ENCODE results near the gene MCHR2.

The MCHR2 gene

GRCh38 chr6:99960027-99960426 lies 34.0 kb downstream of the MCHR2 start:
- FAIRE-seq (no peak), DNase-seq (ENCODE audit: insufficient read length, low spot score) (no peak)
- TF ChIP-seq CTCF (IDR thresholded peaks at IDR 0.05; ENCODE audit: insufficient read depth, missing control alignments): no peak

DNA sequence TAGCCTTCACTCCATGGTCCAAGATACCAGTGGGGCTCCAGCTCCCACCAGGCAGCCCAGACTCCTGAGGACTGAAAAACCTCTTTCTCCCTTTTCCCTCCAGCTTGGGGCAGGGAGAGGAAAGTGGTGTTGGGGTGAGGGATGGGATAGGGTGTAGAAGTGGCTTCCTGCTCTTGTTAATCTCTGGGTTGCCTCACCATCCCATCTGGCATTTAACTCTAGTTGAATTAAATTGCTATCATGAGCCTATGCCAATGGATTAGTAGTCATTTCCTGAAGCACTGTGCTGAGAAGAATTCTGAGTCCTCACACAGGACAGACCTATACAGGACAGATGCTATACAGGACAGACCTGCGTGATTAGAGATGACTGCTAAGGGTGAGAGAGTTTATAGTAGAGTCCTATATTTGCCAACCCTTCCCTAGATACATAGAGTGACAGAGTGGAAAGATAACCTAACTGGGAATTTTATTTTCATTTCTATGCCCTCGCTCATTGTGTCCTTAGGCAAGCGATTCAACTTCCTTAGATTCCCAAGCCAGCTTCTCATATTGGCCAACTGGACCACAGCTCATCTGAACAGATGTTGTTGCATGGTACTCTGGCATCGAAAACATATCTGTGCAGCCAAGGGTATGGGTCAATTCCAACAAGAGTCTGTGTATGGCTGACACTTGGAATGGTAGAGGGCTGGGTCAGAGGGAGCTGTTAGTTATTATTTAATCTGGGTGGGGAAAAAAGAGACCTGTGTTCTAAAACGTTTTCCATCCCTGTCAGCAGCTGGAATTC lies 42.8 kb downstream of the MCHR2 start:
- FAIRE-seq: no peak
- TF ChIP-seq CTCF (IDR thresholded peaks at IDR 0.05; ENCODE audit: insufficient read depth, missing control alignments): no peak
- no peak for DNase-seq (ENCODE audit: insufficient read length, low spot score)

DNA sequence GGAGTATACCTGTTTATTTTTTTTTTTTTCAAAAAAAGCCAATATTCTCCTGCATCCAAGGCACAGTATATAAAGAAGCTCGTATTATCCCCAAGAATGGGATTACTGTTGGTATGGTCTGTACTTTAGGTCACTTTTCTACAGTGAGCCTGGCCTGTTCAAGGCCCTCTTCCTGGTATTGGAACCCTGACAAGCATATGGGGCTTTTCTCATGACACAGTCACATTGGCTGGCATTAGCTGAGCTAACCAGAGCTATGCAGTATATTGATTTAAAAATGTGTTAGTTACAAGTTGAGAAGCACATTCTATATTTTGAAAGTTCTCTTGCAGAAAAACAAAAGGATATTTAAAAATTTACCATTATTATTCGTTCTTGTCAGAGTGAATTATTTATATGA lies 48.0 kb downstream of the MCHR2 start:
- FAIRE-seq: no peak
- DNase-seq (ENCODE audit: insufficient read length, low spot score): no peak
- TF ChIP-seq CTCF (IDR thresholded peaks at IDR 0.05; ENCODE audit: insufficient read depth, missing control alignments): no peak

- no peak for FAIRE-seq
- DNase-seq (ENCODE audit: insufficient read length, low spot score): no peak
- no peak for TF ChIP-seq CTCF (IDR thresholded peaks at IDR 0.05; ENCODE audit: insufficient read depth, missing control alignments)
These were observed 50.2 kb downstream of the MCHR2 start for GRCh38 chr6:99943846-99944245.

DNA sequence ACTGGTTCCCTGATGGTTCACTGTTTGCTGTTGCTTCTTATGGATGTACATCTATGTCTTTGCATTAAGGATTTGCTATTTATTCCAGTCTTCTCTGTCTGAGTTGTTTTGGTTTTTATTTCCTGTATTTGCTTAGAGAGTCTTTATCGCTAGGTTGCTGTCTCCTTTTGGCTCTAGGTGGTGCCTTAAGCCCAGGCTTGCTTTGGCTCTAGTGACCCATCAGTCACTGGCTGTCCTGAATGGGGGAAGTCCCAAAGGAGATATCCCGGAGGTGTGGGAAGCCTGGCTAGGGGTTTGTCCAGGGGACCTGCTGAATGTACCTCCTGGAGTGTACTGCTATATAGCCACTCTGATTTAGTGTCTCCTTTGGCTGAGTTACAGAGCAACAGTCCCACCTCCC lies 53.4 kb downstream of the MCHR2 start:
- no peak for DNase-seq (ENCODE audit: insufficient read length, low spot score)
- no peak for FAIRE-seq
- TF ChIP-seq CTCF (IDR thresholded peaks at IDR 0.05; ENCODE audit: insufficient read depth, missing control alignments): no peak

DNA sequence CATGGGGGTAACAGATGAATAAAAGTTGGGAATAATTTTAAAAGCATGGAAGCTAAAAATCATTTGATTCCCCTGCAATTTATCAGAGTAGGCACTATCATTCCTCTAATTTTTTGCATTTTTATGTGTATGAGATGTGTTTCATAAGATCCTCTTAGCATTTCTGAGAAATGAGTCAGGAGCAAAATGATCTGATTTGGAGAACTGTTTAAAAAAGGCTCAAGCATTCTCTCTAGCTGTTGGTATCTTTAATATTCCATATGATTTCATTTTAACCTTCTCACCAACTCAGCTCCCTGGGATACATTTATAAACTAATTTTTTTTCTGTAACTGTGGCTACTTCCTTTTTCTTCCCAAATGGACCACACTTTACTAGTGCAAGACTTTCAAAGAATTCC lies 60.9 kb downstream of the MCHR2 start:
- no peak for DNase-seq (ENCODE audit: insufficient read length, low spot score)
- FAIRE-seq: no peak
- TF ChIP-seq CTCF (IDR thresholded peaks at IDR 0.05; ENCODE audit: insufficient read depth, missing control alignments): no peak

- DNase-seq (ENCODE audit: insufficient read length, low spot score): no peak
- no peak for TF ChIP-seq CTCF (IDR thresholded peaks at IDR 0.05; ENCODE audit: insufficient read depth, missing control alignments)
- FAIRE-seq: no peak
These were observed 81.4 kb downstream of the MCHR2 start for GRCh38 chr6:99912657-99913056.
